Measurements from ENCODE around the gene ST3GAL4. TPM values are rescaled to one million over a fixed set of nuclear protein-coding genes. Genes with fewer than 3 reads are reported as not detected.

The ST3GAL4 gene
- total and polyA plus RNA-seq, 2 experiments from 2014 or later, result 19.1 to 25.6 TPM

GRCh38 chr11:126403022-126403581 is 47.6 kb downstream of the ST3GAL4 start:
- Histone ChIP-seq H3K4me1 (ENCODE audit: low read depth) (peaks cover 6% of the 10 kb centered on the region), H3K27ac (no peak overlapping the region), H3K27me3 (no peaks in the 10 kb centered on the region), H3K9me3 (ENCODE audit: low read depth) (no peaks in the 10 kb centered on the region), H3K36me3 (no peaks in the 10 kb centered on the region), H3K4me3 (no peak overlapping the region)
- TF ChIP-seq, protein P1, sequence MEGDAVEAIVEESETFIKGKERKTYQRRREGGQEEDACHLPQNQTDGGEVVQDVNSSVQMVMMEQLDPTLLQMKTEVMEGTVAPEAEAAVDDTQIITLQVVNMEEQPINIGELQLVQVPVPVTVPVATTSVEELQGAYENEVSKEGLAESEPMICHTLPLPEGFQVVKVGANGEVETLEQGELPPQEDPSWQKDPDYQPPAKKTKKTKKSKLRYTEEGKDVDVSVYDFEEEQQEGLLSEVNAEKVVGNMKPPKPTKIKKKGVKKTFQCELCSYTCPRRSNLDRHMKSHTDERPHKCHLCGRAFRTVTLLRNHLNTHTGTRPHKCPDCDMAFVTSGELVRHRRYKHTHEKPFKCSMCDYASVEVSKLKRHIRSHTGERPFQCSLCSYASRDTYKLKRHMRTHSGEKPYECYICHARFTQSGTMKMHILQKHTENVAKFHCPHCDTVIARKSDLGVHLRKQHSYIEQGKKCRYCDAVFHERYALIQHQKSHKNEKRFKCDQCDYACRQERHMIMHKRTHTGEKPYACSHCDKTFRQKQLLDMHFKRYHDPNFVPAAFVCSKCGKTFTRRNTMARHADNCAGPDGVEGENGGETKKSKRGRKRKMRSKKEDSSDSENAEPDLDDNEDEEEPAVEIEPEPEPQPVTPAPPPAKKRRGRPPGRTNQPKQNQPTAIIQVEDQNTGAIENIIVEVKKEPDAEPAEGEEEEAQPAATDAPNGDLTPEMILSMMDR (IDR thresholded peaks at IDR 0.05; ENCODE audit: low read depth, low read length), result no peak
- no peak for DNase-seq (ENCODE audit: low read depth in 1 of 2, low spot score in 1 of 2)

- Histone ChIP-seq H3K36me3 (no peaks in the 10 kb centered on the region), H3K4me3 (no peak overlapping the region), H3K27ac (no peak overlapping the region), H3K4me1 (ENCODE audit: low read depth) (peaks cover 6% of the 10 kb centered on the region), H3K9me3 (ENCODE audit: low read depth) (no peaks in the 10 kb centered on the region), H3K27me3 (no peaks in the 10 kb centered on the region)
- TF ChIP-seq, protein P1 (IDR thresholded peaks at IDR 0.05; ENCODE audit: low read depth, low read length), result no peak
- DNase-seq (ENCODE audit: low read depth in 1 of 2, low spot score in 1 of 2), result no peak
Observed at GRCh38 chr11:126403658-126404057, 48.2 kb downstream of the ST3GAL4 start.

- Histone ChIP-seq H3K4me3 (no peak overlapping the region), H3K36me3 (no peaks in the 10 kb centered on the region), H3K27me3 (no peaks in the 10 kb centered on the region), H3K9me3 (ENCODE audit: low read depth) (no peaks in the 10 kb centered on the region), H3K4me1 (ENCODE audit: low read depth) (peaks cover 6% of the 10 kb centered on the region), H3K27ac (no peak overlapping the region)
- DNase-seq (ENCODE audit: low read depth in 1 of 2, low spot score in 1 of 2), result no peak
- TF ChIP-seq, protein P1 (IDR thresholded peaks at IDR 0.05; ENCODE audit: low read depth, low read length), result no peak
Observed at GRCh38 chr11:126404367-126404766, 48.9 kb downstream of the ST3GAL4 start.

DNA sequence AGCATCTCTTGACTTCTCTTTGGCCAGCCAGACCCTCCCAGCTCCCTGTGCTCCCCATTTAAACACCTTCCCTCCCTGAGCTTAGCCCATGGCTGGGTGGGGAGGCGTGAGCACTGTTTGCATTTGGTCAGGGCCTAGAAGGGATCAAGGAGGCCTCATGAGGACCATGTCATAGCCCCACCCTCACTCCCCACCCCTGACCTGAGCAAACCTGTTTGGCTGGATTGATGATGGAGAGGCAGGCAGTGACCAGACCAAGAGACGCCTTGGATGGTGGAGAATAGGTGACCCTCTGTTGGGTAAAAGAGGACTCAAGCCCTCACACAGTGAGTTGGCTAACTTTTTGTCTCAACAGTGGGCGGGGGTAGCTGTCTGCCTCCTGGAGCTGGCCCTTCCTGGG is 49.9 kb downstream of the ST3GAL4 start:
- no peak overlapping the region for H3K4me3 ChIP-seq
- no peaks in the 10 kb centered on the region for H3K36me3 ChIP-seq
- peaks cover 6% of the 10 kb centered on the region for H3K4me1 ChIP-seq (ENCODE audit: low read depth)
- TF ChIP-seq, protein P1 (IDR thresholded peaks at IDR 0.05; ENCODE audit: low read depth, low read length), result no peak
- H3K27ac ChIP-seq, result no peak overlapping the region
- no peaks in the 10 kb centered on the region for H3K27me3 ChIP-seq
- DNase-seq (ENCODE audit: low read depth in 1 of 2, low spot score in 1 of 2), result no peak
- no peaks in the 10 kb centered on the region for H3K9me3 ChIP-seq (ENCODE audit: low read depth)

DNA sequence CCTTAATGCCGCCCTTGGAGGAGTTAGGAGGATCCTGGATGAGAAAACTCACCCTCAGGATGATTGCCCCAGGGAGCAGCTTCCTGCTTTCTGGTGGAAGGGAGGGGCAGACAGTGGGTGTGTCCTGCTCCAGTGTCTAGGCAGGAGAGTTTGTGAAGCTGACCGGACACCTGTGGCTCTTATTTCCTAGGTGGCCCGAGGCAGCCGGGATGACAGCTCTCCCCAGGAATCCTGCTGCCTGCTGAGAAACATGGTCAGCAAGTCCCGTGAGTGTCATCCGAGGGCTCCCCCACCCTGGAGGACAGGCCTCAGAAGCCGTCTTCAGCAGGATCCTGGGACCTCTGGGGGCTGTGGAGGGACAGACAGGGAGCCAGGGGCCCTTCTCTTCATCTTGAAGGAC is 50.4 kb downstream of the ST3GAL4 start:
- H3K36me3 ChIP-seq, result no peaks in the 10 kb centered on the region
- no peaks in the 10 kb centered on the region for H3K27me3 ChIP-seq
- H3K4me1 ChIP-seq (ENCODE audit: low read depth), result peaks cover 6% of the 10 kb centered on the region
- no peaks in the 10 kb centered on the region for H3K9me3 ChIP-seq (ENCODE audit: low read depth)
- no peak overlapping the region for H3K27ac ChIP-seq
- TF ChIP-seq, protein P1 (IDR thresholded peaks at IDR 0.05; ENCODE audit: low read depth, low read length), result no peak
- H3K4me3 ChIP-seq, result no peak overlapping the region
- DNase-seq (ENCODE audit: low read depth in 1 of 2, low spot score in 1 of 2), result no peak

All from cardiac muscle cell (in vitro differentiated cells and primary cell).